ENCODE data around the gene SHC2. TPM values are rescaled to one million over a fixed set of nuclear protein-coding genes. Genes with fewer than 3 reads are reported as not detected.
"Not testable (repeated sequence)": the region's sequence is repeated elsewhere in the genome, so short reads cannot be mapped to it uniquely, and the experiment has no call there.

Gene SHC2
- total RNA-seq, 1 donor from 2014 or later = not detected

- H3K36me3 Mint-ChIP-seq (ENCODE audit: low read depth) = no peaks in the 10 kb centered on the region
- DNase-seq (ENCODE audit: low spot score) = no peak
- H3K4me3 Mint-ChIP-seq = no peak overlapping the region
- peaks cover 6% of the 10 kb centered on the region for H3K27me3 Mint-ChIP-seq (ENCODE audit: insufficient read depth)
- H3K4me1 Mint-ChIP-seq (ENCODE audit: low read depth) = peaks cover 5% of the 10 kb centered on the region
- intact Hi-C loops (cut with micrococcal nuclease) = no loop called here
- H3K9me3 Mint-ChIP-seq = no peaks in the 10 kb centered on the region
- no peak overlapping the region for H3K27ac Mint-ChIP-seq
Measured at GRCh38 chr19:405121-405965, 55.5 kb downstream of the SHC2 start.

DNA sequence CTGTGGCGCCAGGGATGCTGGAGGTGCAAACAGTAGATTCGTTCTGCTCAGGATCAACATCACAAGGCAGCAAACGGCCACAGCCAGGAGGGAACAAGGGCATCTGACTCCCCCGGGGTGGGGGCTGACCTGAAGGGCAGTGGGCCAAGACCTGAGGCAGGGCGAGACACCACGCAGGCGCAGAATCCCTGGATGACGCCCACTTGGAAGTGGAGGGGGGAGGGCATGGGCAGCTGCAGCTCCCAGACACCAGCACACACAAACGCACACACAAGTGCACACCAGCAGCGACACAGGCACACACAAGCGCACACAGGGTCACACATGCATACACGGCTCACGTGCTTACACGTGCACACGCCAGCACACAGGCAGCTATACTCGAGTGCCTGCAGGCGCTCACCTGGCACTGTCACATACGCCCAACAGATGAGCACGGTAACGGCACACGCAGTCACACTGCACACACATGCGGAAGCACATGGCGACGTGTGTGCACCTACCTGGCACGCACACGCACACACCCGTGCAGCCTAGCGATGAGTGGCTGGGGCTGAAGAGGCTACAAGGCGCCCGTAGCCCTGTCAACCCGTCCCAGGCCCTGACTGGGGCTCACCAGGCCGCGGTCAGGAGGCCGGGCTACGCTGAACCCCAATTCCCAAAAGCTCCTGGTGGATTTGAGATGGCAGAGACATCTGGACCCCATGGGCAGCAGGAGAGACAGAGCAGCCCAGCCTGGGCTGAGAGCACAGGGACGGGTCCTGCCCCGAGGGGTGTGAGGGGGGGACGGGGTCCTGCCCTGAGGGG is 57.4 kb downstream of the SHC2 start:
- no peak for DNase-seq (ENCODE audit: low spot score)
- H3K4me1 Mint-ChIP-seq (ENCODE audit: low read depth) = no peaks in the 10 kb centered on the region
- no peak overlapping the region for H3K27ac Mint-ChIP-seq
- no peak overlapping the region for H3K4me3 Mint-ChIP-seq
- no peaks in the 10 kb centered on the region for H3K36me3 Mint-ChIP-seq (ENCODE audit: low read depth)
- H3K9me3 Mint-ChIP-seq = no peaks in the 10 kb centered on the region
- H3K27me3 Mint-ChIP-seq (ENCODE audit: insufficient read depth) = no peaks in the 10 kb centered on the region
- intact Hi-C loops (cut with micrococcal nuclease) = no loop called here

DNA sequence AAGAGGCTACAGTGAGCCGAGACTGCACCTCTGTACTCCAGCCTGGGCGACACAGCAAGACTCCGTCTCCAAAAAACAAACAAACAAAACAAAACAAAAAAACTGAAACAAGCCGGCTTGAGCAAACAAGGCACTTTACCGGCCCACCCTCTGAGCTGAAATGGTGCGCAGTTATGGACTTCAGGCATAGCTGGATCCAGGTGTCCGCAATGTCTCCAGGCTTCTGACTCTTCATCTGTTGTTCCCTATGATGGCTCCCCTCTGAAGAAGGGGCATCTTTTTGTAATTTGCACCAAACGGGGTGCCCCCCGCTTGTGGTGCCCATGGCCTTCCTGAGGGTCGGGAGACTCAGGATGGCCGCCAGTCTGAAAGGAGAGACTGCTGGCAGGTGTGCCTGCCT is 58.0 kb downstream of the SHC2 start:
- Mint-ChIP-seq H3K36me3 (ENCODE audit: low read depth) (no peaks in the 10 kb centered on the region), H3K4me3 (no peak overlapping the region), H3K27ac (no peak overlapping the region), H3K4me1 (ENCODE audit: low read depth) (no peaks in the 10 kb centered on the region), H3K9me3 (no peaks in the 10 kb centered on the region), H3K27me3 (ENCODE audit: insufficient read depth) (no peaks in the 10 kb centered on the region)
- no peak for DNase-seq (ENCODE audit: low spot score)
- intact Hi-C loops (cut with micrococcal nuclease) = no loop called here

GRCh38 chr19:401866-402511 is 58.8 kb downstream of the SHC2 start:
- no peaks in the 10 kb centered on the region for H3K27me3 Mint-ChIP-seq (ENCODE audit: insufficient read depth)
- no peak overlapping the region for H3K27ac Mint-ChIP-seq
- H3K9me3 Mint-ChIP-seq = peaks cover 2% of the 10 kb centered on the region
- H3K36me3 Mint-ChIP-seq (ENCODE audit: low read depth) = no peaks in the 10 kb centered on the region
- no peak for DNase-seq (ENCODE audit: low spot score)
- intact Hi-C loops (cut with micrococcal nuclease) = no loop called here
- H3K4me3 Mint-ChIP-seq = no peak overlapping the region
- H3K4me1 Mint-ChIP-seq (ENCODE audit: low read depth) = no peaks in the 10 kb centered on the region

DNA sequence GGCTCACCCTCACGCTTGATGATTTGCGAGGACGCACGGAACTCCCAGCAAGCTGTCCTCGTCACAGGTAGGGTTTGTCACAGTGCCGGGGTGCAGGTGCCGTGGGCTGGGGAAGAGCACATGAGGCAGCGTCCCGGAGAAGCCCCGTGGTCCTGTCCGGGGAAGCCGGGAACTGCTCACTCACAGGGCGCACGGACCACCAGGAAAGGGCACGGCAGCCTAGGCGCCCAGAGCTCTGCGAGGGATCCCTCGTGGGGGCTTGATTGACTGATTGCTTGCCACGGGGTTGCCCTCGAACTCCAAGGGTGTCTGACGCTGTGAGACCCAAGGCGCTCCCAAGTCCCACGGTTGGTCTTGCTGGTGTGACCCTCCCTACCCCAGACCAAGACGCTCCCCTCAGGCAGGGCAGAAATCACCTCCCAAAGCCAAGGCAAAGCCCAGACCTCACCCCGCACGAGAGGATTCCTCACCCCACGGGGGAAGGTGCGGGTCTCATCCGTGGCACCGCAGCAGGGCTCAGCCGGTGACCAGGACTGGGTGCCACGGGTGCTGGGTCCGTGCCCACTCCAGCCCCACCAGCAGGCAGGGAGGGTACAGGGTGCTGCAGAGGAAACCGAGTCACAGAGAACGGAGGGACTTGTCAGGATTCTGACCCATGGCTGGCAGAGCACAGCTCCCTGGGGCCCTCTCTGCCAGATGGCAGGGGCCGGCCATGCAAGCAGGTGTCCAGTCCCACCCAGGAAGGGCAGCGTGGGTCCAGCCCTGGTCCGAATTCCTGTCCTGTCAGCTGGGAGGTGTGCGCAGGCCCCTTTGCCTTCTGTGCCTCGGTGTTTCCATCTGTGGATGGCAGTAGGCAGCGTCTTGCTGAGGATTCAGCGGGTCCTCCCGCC is 59.6 kb downstream of the SHC2 start:
- DNase-seq (ENCODE audit: low spot score) = no peak
- H3K36me3 Mint-ChIP-seq (ENCODE audit: low read depth) = no peaks in the 10 kb centered on the region
- H3K9me3 Mint-ChIP-seq = peaks cover 4% of the 10 kb centered on the region
- H3K27ac Mint-ChIP-seq = no peak overlapping the region
- no peak overlapping the region for H3K4me3 Mint-ChIP-seq
- intact Hi-C loops (cut with micrococcal nuclease) = no loop called here
- no peaks in the 10 kb centered on the region for H3K4me1 Mint-ChIP-seq (ENCODE audit: low read depth)
- no peaks in the 10 kb centered on the region for H3K27me3 Mint-ChIP-seq (ENCODE audit: insufficient read depth)

GRCh38 chr19:399370-399769 is 61.5 kb downstream of the SHC2 start:
- no peak for DNase-seq (ENCODE audit: low spot score)
- Mint-ChIP-seq H3K27ac (no peak overlapping the region), H3K4me1 (ENCODE audit: low read depth) (no peaks in the 10 kb centered on the region), H3K36me3 (ENCODE audit: low read depth) (peaks cover 2% of the 10 kb centered on the region), H3K27me3 (ENCODE audit: insufficient read depth) (peaks cover 2% of the 10 kb centered on the region), H3K4me3 (no peak overlapping the region), H3K9me3 (peaks cover 10% of the 10 kb centered on the region)
- intact Hi-C loops (cut with micrococcal nuclease) = no loop called here

- Mint-ChIP-seq H3K36me3 (ENCODE audit: low read depth) (peaks cover 2% of the 10 kb centered on the region), H3K4me1 (ENCODE audit: low read depth) (no peaks in the 10 kb centered on the region), H3K27ac (no peak overlapping the region), H3K9me3 (peaks cover 14% of the 10 kb centered on the region), H3K27me3 (ENCODE audit: insufficient read depth) (peaks cover 2% of the 10 kb centered on the region), H3K4me3 (no peak overlapping the region)
- no peak for DNase-seq (ENCODE audit: low spot score)
- intact Hi-C loops (cut with micrococcal nuclease) = no loop called here
Measured at GRCh38 chr19:398719-399118, 62.1 kb downstream of the SHC2 start.

DNA sequence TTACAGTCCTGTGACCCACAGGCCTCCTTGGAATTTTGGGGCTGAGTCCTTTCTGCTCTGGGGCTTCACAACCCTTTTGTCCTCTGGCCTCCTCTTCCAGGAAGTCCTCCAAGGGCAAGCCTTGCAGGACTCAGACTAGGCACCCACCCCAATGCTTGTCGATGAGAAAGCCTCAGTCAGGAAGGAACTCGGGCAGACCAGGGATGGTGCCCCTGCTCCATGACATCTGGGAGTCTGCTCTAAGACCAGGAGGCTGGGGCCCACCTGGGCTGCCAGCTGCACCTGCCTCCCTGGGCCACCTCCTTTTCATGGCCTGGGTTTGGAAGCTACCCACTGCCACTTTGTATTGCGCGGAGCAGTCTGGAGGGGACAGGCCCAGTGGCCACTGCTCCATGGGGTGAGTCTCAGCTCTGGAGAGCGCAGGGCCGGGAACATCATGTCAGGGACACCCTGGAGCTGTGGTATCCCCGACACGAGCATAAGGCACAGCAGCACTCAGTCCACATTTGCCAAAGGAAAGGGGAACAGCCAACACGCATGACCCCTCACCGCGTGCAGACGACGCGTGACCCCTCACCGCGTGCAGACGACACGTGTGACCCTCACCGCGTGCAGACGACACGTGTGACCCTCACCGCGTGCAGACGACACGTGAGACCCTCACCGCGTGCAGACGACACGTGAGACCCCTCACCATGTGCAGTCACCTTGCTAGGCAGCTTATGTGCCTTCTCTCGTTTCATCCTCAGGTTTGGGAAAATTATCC is 62.7 kb downstream of the SHC2 start:
- no peak overlapping the region for H3K4me3 Mint-ChIP-seq
- no peak for DNase-seq (ENCODE audit: low spot score)
- peaks cover 2% of the 10 kb centered on the region for H3K27me3 Mint-ChIP-seq (ENCODE audit: insufficient read depth)
- H3K36me3 Mint-ChIP-seq (ENCODE audit: low read depth) = peaks cover 2% of the 10 kb centered on the region
- no peak overlapping the region for H3K27ac Mint-ChIP-seq
- intact Hi-C loops (cut with micrococcal nuclease) = no loop called here
- peaks cover 19% of the 10 kb centered on the region for H3K9me3 Mint-ChIP-seq
- no peaks in the 10 kb centered on the region for H3K4me1 Mint-ChIP-seq (ENCODE audit: low read depth)

DNA sequence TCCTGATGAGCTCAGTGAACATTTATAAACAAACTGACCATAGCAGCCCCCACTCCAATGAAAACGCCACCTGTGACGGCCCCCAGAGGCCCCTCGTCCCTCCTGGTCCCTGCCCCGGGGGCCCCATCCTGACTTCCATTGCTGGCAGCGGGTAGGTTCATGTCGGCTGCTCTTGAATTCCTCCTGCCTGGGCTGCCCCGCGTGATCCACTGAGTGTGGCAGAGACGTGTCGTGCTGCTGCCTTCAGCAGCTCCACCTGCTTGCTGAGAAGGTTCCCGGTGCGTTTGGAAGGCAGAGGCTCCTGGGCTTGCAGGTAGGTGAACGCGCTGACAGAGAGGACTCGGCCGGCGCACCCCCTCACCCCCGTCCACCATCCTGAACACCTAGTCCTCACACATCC is 63.5 kb downstream of the SHC2 start:
- peaks cover 2% of the 10 kb centered on the region for H3K36me3 Mint-ChIP-seq (ENCODE audit: low read depth)
- H3K27me3 Mint-ChIP-seq (ENCODE audit: insufficient read depth) = peaks cover 2% of the 10 kb centered on the region
- H3K27ac Mint-ChIP-seq = no peak overlapping the region
- H3K9me3 Mint-ChIP-seq = peaks cover 24% of the 10 kb centered on the region
- intact Hi-C loops (cut with micrococcal nuclease) = no loop called here
- no peak for DNase-seq (ENCODE audit: low spot score)
- no peaks in the 10 kb centered on the region for H3K4me1 Mint-ChIP-seq (ENCODE audit: low read depth)
- no peak overlapping the region for H3K4me3 Mint-ChIP-seq

GRCh38 chr19:395467-395866 is 65.4 kb downstream of the SHC2 start:
- peak overlapping the region; percentile 33 for H3K27ac Mint-ChIP-seq
- H3K4me3 Mint-ChIP-seq = no peak overlapping the region
- peaks cover 2% of the 10 kb centered on the region for H3K36me3 Mint-ChIP-seq (ENCODE audit: low read depth)
- no peak for DNase-seq (ENCODE audit: low spot score)
- H3K27me3 Mint-ChIP-seq (ENCODE audit: insufficient read depth) = peaks cover 2% of the 10 kb centered on the region
- intact Hi-C loops (cut with micrococcal nuclease) = no loop called here
- H3K9me3 Mint-ChIP-seq = peaks cover 29% of the 10 kb centered on the region
- H3K4me1 Mint-ChIP-seq (ENCODE audit: low read depth) = no peaks in the 10 kb centered on the region

DNA sequence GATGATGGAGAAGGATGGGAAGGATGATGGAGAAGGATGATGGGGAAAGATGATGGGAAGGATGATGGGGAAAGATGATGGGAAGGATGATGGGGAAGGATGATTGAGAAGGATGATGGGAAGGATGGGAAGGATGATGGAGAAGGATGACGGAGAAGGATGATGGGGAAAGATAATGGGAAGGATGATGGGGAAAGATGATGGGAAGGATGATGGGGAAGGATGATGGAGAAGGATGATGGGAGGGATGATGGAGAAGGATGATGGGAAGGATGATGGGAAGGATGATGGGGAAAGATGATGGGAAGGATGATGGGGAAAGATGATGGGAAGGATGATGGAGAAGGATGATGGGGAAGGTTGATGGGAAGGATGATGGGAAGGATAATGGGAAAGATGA is 66.0 kb downstream of the SHC2 start:
- intact Hi-C loops (cut with micrococcal nuclease); H3K4me3 Mint-ChIP-seq; H3K36me3 Mint-ChIP-seq (ENCODE audit: low read depth); DNase-seq (ENCODE audit: low spot score); H3K27me3 Mint-ChIP-seq (ENCODE audit: insufficient read depth); H3K4me1 Mint-ChIP-seq (ENCODE audit: low read depth); H3K27ac Mint-ChIP-seq: not testable (repeated sequence)
- peaks cover 29% of the 10 kb centered on the region for H3K9me3 Mint-ChIP-seq

- peak overlapping the region; percentile 29 for H3K27ac Mint-ChIP-seq
- H3K4me1 Mint-ChIP-seq (ENCODE audit: low read depth); H3K36me3 Mint-ChIP-seq (ENCODE audit: low read depth); H3K4me3 Mint-ChIP-seq; H3K27me3 Mint-ChIP-seq (ENCODE audit: insufficient read depth); DNase-seq (ENCODE audit: low spot score); intact Hi-C loops (cut with micrococcal nuclease): not testable (repeated sequence)
- peaks cover 29% of the 10 kb centered on the region for H3K9me3 Mint-ChIP-seq
Measured at GRCh38 chr19:393560-393959, 67.3 kb downstream of the SHC2 start.

Measured in activated T-helper 1 cell treated with anti-CD3 and anti-CD28 coated beads, Interleukin-12 subunit alpha, Interleukin-12 subunit beta, Interleukin-2, Interleukin-4 antibody, amounts not matched to agents 30 ng/mL and 10 ng/mL and 1 ng/mL, durations not matched to agents 14 hours and 24 hours and 36 hours (primary cell).